Measurements from ENCODE around the gene ZBTB20. TPM values are rescaled to one million over a fixed set of nuclear protein-coding genes. Genes with fewer than 3 reads are reported as not detected.
A peak's percentile ranks its signal among the peaks of the same experiment; 100 is the strongest.

The ZBTB20 gene
- total RNA-seq, 1 donor from 2014 or later: 66.4 TPM

GRCh38 chr3:114411190-114411668, 735.9 kb downstream of the ZBTB20 start:
- H3K4me3 ChIP-seq: no peak overlapping the region
- no peak overlapping the region for H3K27ac ChIP-seq
- H3K27me3 ChIP-seq (ENCODE audit: low read depth): no peaks in the 10 kb centered on the region
- no peaks in the 10 kb centered on the region for H3K36me3 ChIP-seq
- DNase-seq: no peak
- H3K9me3 ChIP-seq: no peaks in the 10 kb centered on the region
- no peak for ATAC-seq
- no peak for TF ChIP-seq CTCF (IDR thresholded peaks at IDR 0.05)
- peaks cover 9% of the 10 kb centered on the region for H3K4me1 ChIP-seq
- intact Hi-C loops (cut with DNase I): no loop called here

- intact Hi-C loops (cut with DNase I): no loop called here
- no peaks in the 10 kb centered on the region for H3K27me3 ChIP-seq (ENCODE audit: low read depth)
- H3K4me1 ChIP-seq: peaks cover 11% of the 10 kb centered on the region
- DNase-seq (no peak), ATAC-seq (no peak)
- no peaks in the 10 kb centered on the region for H3K9me3 ChIP-seq
- H3K27ac ChIP-seq: no peak overlapping the region
- H3K36me3 ChIP-seq: no peaks in the 10 kb centered on the region
- TF ChIP-seq CTCF (IDR thresholded peaks at IDR 0.05): no peak
- H3K4me3 ChIP-seq: no peak overlapping the region
Measured at GRCh38 chr3:114408736-114409670, 738.1 kb downstream of the ZBTB20 start.

GRCh38 chr3:114406922-114407321, 740.2 kb downstream of the ZBTB20 start:
- ATAC-seq (no peak), DNase-seq (no peak)
- TF ChIP-seq CTCF (IDR thresholded peaks at IDR 0.05): no peak
- Histone ChIP-seq H3K4me3 (no peak overlapping the region), H3K9me3 (no peaks in the 10 kb centered on the region), H3K4me1 (peaks cover 11% of the 10 kb centered on the region), H3K36me3 (no peaks in the 10 kb centered on the region), H3K27ac (no peak overlapping the region), H3K27me3 (ENCODE audit: low read depth) (no peaks in the 10 kb centered on the region)
- intact Hi-C loops (cut with DNase I): no loop called here

- intact Hi-C loops (cut with DNase I): no loop called here
- H3K36me3 ChIP-seq: no peaks in the 10 kb centered on the region
- ATAC-seq (peak; percentile 42 to 87), DNase-seq (no peak)
- H3K4me1 ChIP-seq: peaks cover 11% of the 10 kb centered on the region
- no peak for TF ChIP-seq CTCF (IDR thresholded peaks at IDR 0.05)
- no peak overlapping the region for H3K4me3 ChIP-seq
- no peaks in the 10 kb centered on the region for H3K27me3 ChIP-seq (ENCODE audit: low read depth)
- no peaks in the 10 kb centered on the region for H3K9me3 ChIP-seq
- H3K27ac ChIP-seq: no peak overlapping the region
Measured at GRCh38 chr3:114406286-114406685, 740.8 kb downstream of the ZBTB20 start.

GRCh38 chr3:114405202-114405990, 741.7 kb downstream of the ZBTB20 start:
- no peaks in the 10 kb centered on the region for H3K36me3 ChIP-seq
- no peak for TF ChIP-seq CTCF (IDR thresholded peaks at IDR 0.05)
- ATAC-seq: no peak
- no peak overlapping the region for H3K4me3 ChIP-seq
- no peaks in the 10 kb centered on the region for H3K9me3 ChIP-seq
- no peak overlapping the region for H3K27ac ChIP-seq
- H3K4me1 ChIP-seq: peaks cover 11% of the 10 kb centered on the region
- no peaks in the 10 kb centered on the region for H3K27me3 ChIP-seq (ENCODE audit: low read depth)
- DNase-seq: no peak
- intact Hi-C loops (cut with DNase I): no loop called here
